HG03025 (cell line): Measurements from ENCODE around the gene PLEKHA8.
A peak's percentile ranks its signal among the peaks of the same experiment; 100 is the strongest.
"Not testable (repeated sequence)": the region's sequence is repeated elsewhere in the genome, so short reads cannot be mapped to it uniquely, and the experiment has no call there.

ENCODE experiments used
- ATAC-seq: cut with Tn5 transposase; IDR thresholded peaks from one replicate; pipeline ENCODE4 v1.9.1; 2021; ENCODE audit warnings: mild to moderate bottlenecking, moderate library complexity; ENCODE audit not compliant: unreplicated experiment, low FRiP score

PLEKHA8 gene

DNA sequence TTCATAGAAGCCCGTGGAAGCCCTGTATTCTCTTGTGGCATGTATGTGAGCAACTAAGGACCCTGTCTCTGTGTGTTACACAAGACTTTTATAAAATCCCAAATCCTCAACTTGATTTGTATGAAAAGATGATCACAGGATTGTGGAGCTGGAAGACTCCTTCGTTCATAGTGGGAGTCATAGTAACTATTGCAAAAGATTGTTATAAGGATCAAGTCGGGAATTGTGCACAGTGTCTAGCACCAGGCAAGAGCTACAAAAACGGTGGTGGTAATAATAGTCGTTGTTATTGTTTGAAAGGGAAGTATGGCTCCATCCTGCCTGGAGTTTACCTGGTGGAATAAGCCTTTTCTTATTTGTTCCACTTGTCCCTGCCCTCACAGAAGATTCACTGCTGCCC lies 63.8 kb downstream of the PLEKHA8 start:
- ATAC-seq = no peak

DNA sequence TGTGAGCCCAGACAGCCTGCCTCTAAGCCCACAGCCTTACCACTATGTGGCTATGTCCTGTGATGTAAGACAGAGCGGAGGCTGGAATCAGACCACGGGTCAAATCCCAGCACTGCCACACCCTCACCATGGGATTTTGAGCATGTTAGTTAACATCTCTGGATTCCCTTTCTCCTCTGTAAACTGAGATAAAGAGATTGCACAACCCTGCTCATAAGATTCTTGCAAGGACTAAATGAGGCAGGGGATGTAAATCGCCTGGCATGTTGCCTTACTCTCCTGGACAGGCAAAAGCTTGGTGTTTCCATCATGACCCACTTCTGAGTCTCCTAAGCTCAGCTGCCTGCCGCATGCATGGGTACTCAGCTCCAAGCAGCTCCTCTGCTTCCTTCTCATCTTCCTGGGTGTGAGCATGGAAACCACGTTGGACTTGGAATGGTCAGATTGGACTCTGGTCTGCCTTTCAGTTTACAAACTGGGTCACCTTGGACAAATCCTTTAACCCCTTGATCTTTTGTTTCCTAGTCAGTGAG lies 65.3 kb downstream of the PLEKHA8 start:
- ATAC-seq = no peak

DNA sequence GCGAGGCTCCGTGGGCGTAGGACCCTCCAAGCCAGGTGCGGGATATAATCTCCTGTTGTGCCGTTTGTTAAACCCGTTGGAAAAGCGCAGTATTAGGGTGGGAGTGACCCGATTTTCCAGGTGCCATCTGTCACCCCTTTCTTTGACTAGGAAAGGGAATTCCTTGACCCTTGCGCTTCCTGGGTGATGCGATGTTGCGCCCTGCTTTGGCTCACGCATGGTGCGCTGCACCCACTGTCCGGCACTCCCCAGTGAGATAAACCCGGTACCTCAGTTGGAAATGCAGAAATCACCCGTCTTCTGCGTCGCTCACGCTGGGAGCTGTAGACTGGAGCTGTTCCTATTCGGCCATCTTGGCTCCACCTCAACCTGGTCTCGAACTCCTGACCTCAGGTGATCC lies 70.4 kb downstream of the PLEKHA8 start:
- not testable (repeated sequence) for ATAC-seq

DNA sequence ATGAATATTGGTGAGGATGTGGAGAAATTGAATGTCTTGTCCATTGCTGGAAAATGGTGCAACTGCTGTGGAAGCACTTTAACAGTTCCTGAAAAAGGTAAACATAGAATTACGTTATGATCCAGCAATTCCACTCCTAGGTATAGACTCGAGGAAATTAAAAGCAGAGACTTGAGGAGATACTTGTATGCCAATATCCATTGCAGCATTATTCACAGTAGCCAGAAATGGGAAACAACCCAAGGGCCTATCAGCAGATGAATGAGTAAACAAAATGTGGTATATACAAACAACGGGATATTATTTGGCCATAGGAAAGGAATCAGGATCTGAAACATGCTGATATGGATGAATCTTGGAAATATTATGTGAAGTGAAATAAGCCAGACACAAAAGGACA lies 74.1 kb downstream of the PLEKHA8 start:
- ATAC-seq = no peak

DNA sequence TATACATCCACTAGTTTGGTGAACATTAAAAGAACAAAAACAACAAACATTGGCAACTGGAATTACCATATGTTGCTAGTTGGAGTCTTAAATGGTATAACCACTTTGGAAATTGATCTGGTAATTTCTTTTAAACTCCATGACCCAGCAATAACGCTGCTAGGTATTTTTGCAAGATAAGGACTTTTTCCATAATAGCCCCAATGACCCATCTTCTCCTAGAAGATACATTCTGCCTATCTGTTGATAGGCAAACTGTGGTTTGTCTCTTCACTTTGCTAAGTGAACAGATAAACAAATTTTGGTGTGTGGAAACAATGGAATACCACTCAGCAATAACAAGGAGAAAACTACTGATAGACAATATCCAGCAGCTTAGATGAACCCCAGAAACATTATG lies 75.9 kb downstream of the PLEKHA8 start:
- no peak for ATAC-seq

DNA sequence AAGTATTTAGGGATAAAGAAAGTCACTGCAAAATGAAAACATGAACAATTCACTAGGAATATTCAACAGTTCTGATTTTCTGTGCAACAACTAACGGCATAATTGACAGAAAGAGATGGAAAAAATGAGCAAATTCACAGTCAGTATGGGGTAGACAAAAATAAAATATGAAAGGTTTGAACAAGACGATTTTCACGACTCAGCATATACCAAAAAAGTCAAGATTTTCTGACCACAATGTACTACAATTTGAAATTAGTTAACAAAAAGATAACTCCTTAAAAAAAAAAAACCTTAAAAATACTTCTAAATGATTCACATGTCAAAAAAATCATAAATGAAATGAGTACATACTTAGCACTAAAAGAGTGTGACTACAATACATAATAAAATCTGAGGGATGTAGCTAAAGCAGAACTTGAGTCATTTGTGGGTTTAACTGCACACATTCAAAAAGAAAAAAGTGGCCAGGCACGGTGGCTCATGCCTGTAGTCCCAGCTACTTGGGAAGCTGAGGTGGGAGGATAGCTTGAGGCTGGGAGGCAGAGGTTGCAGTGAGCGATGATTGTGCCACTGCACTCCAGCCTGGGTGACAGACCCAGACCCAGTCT lies 84.0 kb downstream of the PLEKHA8 start:
- no peak for ATAC-seq

DNA sequence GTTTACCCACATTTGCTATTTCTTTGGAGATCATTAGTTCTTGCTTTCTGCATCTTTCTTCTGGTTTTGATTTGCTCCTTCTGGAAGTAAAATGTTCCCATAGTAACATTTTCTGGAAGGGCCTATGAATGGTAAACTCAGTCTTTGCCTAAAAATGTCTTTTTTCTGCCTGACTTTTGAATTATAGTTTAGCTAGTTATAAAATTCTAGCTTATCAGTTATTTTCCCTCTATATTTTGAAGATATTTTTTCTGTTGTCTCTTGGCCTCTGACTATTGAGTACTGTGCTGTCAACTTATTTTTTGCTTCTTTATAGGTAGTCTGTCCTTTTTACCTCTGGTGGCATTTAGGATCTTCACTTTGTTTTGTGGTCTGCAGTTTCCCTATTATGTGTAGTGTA lies 84.9 kb downstream of the PLEKHA8 start:
- no peak for ATAC-seq

DNA sequence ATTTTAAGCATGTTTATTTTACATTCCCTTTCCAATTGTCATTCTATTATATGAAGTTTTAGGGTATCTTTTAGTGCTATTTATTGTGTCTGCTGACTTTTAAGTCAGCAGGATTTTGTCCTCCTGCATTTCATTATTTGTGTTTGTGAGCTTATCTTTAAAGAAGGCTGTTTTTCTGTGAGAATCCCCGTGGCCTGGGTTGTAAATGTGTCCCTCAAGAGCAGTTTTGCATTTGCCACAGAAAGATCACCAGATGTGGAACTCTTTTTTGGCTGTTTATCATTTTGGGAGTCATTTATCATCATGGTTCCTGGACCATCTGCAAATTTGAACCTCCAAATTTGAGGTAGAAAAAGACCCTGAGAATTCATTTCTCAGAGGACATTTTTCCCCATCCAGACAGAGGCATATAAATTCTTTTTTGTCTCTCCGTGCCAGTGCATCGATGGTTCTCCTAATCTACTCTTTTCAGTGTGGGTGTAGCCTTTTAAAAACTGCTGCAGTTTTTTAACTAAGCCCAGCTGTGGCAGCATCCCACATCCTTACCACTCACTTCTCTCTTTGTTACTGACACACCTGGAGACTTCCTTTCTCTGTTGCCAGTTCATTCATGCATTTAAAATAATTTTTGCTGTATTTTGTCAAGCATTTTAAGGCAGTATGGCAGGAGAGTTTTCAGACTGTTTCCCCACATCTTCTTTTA lies 86.5 kb downstream of the PLEKHA8 start:
- ATAC-seq = no peak

DNA sequence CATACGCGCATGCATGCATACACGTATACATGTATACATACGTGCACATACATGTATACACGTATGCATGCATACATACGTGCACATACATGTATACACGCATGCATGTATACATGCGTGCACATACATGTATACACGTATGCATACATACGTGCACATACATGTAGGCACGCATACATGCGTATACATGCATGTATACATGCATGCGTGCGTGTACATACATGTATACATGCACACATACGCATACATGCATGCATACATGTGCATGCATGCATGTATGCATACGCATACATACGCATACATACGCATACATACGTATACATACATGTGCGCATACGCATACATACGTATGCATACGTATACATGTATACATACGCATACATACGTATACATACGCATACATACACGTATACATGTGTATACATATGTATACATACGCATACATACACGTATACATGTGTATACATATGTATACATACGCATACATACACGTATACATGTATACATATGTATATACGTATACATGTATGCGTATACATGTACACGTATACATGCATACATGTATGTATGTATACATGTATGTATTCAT lies 87.6 kb downstream of the PLEKHA8 start:
- ATAC-seq = no peak

DNA sequence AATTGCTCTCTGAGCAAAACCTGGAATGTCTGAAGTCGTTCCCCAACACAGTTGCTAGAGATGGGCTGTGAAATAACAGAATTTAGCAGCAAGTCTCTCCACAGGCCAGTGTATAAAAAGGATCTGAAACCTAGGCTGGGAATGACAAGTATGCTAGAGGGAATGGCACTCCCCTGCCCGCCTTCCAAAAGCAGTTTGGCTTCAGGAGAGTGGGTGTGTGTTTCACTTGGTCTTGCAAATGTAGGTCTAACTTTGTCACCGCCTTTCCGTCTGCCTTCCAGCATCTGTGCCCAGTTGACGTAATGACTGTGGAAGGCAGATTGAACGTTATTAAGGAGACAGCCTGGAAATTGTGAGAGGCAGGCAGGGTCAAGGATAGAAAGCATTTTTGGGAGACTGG lies 88.6 kb downstream of the PLEKHA8 start:
- ATAC-seq = no peak

DNA sequence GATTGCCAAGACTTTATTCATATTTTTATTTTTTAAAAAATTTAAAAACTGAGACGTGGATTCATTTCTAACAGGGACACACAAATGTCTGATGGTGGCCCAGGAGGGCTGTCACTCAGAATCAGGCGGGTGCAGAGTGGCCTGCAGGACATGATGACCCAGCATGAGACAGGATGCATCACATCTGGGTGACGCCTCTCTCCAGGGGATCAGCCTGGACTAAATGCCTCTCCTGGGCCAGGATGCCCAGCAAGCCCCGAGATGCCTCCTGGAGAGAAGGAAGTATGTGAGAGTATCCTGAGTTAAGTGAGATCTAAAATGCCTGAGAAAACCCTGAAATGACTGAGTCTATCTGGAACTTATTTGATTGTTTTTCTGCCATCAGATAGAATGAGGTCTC lies 89.7 kb downstream of the PLEKHA8 start:
- ATAC-seq = no peak

DNA sequence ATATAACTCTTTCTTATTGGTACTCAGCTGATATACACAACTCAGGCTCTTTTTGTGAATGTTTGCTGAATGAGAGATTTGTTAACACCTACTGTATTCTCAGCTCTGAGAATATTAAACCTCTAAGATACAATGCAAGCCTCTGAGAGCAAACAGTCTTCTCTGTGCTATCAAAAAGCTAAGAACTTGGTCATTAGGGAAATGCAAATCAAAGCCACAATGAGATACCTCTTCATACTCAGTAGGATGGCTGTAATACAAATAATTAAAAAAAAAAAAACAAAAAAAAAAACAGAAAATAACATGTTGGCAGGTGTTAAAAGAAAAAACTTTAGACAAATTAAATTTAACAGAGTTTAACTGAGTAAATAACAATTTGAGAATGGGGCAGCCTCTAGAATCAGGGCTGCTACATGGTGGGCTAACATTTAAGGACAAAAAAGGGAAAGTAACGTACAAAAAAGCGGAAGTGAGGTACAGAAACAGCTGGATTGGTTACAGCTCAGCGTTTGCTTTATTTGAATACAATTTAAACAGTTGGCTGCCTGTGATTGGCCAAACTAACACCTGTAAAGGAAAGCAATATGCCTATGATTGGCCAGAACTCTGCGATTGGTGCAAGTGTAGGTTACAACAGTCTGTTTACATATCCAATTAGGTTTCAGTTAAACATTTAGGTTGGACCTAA lies 91.8 kb downstream of the PLEKHA8 start:
- ATAC-seq = no peak

DNA sequence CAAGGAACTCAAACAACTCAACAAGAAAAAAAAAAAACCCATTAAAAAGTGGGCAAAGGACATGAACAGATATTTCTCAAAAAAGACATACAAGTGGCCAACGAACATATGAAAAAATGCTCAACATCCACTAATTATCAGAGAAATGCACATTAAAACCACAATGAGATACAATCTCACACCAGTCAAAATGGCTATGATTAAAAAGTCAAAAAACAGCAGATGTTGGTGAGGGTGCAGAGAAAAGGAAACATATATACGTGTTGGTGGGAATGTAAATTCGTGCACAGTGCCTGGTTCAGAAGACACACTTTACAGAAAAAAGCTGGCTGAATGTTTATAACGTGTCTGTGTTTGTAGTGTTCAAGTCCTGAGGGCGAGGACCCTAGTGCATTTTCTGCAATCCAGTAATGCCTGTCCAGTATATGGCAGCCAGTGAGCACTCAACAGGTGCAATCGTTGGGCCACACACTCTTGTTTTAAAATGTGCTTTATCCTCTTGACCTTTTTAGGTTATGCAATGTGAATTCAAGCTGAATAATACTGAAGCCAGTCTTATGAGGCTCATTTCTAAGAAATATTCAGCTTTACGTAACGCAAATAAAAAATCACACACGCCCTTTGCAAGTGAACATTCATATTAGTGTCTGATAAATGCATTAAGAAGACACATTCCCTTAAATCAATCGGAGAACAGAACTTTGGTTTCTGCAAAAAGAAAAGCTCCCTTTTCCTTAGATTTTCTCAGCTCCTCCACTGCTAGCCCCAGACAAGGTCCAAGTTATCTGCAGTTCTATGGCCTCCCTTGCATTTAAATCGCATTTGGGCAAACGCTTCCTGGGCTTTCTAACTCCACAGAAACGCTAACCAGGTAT lies 105.8 kb downstream of the PLEKHA8 start:
- ATAC-seq = no peak

DNA sequence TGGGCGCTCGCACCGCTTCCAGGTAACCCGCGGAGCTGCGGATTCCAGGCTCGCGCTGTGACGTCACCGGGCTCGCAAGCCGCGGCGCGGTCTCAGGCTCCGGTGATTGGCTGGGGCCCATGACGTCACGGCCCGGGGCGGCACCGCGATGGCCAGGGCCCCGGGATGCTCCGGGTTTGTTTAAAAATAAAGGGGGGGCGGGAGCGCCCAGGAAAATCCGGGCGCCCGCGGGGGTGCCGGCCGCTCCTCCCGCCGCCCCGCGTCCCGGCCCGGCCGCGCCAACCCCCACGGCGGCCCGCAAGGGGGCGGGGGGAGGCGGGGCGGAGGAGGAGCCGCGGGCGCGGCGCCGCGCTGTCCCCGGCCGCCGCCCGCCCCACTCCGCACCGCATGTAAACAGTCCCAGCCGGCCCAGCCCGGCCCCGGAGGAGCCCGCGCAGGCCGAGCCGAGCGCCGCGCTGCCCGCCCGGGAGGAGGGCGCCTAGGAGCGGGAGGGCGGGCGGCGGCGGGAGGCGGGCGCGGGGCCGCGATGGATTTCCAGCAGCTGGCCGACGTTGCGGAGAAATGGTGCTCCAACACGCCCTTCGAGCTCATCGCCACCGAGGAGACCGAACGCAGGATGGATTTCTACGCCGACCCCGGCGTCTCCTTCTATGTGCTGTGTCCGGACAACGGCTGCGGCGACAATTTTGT lies 106.5 kb downstream of the PLEKHA8 start, which contains the start of gene MTURN:
Gene MTURN (plus strand): TSS at position 376 of the 690 bp plus-strand sequence. CDS start 151 bp downstream, at position 527.
- ATAC-seq = peak; percentile 86

DNA sequence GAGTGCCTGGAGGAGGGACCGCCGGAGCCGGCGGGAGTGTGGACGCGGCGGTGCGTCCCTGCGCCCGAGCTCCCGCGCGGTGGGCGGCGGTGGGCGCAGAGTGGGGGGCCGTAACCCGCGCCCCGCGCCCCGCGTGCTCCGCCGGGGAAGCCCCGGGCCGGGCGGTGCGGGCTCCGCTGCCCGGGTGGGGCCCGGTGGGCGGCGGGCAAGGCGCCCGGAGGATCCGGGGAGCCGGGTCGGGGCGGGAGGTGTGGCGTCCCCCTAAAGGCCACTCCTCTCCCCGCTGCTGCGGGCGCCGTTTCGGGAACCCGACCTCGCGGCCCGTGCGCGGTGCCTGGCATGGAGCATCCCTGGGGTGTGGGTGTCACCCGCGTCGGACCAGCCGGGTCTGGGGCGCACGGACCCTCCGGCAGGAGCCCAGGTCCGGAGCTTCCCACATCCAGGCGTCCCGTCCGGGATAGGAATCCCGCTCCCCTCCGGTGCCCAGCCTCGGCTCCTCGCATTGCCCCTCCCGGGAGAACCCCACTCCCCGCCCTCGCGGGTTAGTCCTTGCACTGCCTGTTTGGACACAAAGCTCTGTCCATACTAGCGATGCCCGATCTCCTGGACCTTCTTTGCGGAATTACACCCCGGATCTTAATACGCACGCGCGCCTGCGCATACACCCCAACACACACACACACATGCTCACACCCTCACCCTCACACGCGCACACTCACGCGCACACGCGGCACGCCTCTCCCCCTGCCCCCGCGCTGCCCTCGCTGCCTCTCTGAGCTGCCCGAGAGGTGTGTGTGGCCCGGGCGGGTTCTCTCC lies 107.3 kb downstream of the PLEKHA8 start:
- peak; percentile 21 for ATAC-seq

DNA sequence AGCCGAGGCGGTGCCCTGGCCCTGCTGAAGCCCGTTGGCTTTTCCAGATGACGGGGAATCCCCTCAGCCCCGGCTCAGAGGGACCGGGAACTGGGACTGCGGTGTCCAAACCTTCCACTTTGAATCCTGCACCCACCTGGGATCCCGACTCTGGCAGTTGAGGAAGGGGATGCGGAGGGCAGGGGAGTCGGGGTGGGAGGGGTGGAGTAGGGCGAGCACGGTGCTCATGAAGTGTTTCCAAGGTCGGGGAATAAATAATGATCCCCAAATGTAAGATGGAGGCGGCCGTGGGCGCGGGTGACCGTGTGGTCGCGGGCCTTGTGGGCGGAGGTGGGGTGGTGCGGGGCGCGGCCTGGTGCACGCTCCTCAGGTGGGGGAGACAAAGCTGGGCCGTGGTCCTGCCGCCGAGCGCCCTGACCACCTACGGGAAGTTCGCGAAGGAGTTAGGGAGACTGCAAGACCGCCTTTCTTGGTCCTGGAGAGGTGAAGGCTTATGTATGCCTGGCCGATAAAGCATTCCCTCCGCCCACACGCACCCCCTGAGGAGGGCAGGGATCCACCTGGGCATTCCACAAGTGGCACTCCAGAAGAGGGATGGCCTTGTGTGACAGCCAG lies 108.0 kb downstream of the PLEKHA8 start:
- ATAC-seq = no peak

DNA sequence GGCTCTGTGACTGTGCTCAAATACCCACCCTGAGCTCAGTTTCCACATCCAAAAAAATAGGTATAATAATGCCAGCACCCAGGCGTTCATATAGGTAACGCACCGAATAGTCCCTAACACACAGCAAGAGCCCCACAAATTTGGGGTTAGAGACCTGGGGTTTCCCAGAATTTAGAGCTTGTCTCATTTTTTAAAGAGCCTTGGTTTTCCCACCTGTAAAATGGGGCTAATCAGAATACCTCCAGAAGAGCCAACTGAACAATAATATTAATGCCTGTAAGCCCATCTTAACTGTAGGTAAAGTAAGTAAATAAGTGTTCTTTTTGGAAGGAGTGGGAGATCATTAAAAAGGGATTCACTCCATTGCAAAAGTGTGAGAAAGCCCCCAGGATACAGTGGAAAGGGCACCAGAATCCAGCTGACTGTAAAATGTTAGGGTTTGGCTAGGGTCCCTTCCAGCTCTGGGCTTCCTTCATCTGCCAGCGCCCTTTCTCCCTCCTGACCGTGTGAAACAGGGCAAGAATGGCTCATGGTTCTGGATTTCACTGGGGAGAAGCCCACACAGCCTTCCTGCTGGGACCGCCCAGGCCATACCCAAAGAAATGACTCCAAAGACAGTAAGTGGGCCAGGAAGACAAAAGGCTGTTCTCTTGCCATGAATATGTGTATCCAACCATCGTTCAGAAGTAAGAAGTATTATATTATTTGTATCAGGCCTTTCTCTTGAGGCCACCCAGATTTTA lies 108.7 kb downstream of the PLEKHA8 start:
- no peak for ATAC-seq
